Astrocyte of the cerebellum (primary cell): ENCODE measurements around the gene C19orf67.

Source experiments
- DNase-seq: peaks from one replicate; pipeline ENCODE4 v3.0.0-alpha.2; 2011; ENCODE audit warnings: low read depth
- H3K4me3 ChIP-seq: 2 replicates; pipeline ENCODE4 v1.5.1; 2011; ENCODE audit warnings: mild to moderate bottlenecking, low read depth, low read length, moderate library complexity
- CTCF ChIP-seq: IDR thresholded peaks from 2 replicates; pipeline ENCODE4 v1.5.1; 2012; ENCODE audit warnings: low read length, low read depth, moderate library complexity, mild to moderate bottlenecking; ENCODE audit errors: missing control alignments
- in situ Hi-C: cut with HindIII; loops from 2 replicates; pipeline ENCODE4 v1.10.0; 2017; ENCODE audit warnings: low sequenced_read_pairs

Gene C19orf67

GRCh38 chr19:14085309-14085995, at the start of gene C19orf67:
Gene C19orf67 (minus strand): TSS chr19:14085783. CDS start chr19:14085627, 156 bp downstream.
- TF ChIP-seq CTCF = no peak
- in situ Hi-C loops = no loop called here
- H3K4me3 ChIP-seq = no peak within 1 kb of the TSS
- no peak for DNase-seq

- in situ Hi-C loops = loop anchor here (5.0 kb wide), 2 partner anchors 58 to 277 kb away; no protein-coding TSS in a partner anchor
- TF ChIP-seq CTCF = no peak
- DNase-seq = no peak
- peak overlapping the region; percentile 80 for H3K4me3 ChIP-seq
Measured at GRCh38 chr19:14135355-14135754, 49.8 kb upstream of the C19orf67 start.

GRCh38 chr19:14127929-14128509, 42.4 kb upstream of the C19orf67 start:
- in situ Hi-C loops = no loop called here
- TF ChIP-seq CTCF = no peak
- no peak for DNase-seq
- no peak overlapping the region for H3K4me3 ChIP-seq

- DNase-seq = no peak
- in situ Hi-C loops = no loop called here
Measured at GRCh38 chr19:14127176-14127575, 41.6 kb upstream of the C19orf67 start.

GRCh38 chr19:14122924-14123323, 37.3 kb upstream of the C19orf67 start:
- TF ChIP-seq CTCF = no peak
- DNase-seq = no peak
- in situ Hi-C loops = no loop called here
- no peak overlapping the region for H3K4me3 ChIP-seq

More at GRCh38 chr19:14127176-14127575, 41.6 kb upstream of the C19orf67 start:
- no peak for TF ChIP-seq CTCF
- H3K4me3 ChIP-seq = no peak overlapping the region

- H3K4me3 ChIP-seq = no peak overlapping the region
- no peak for DNase-seq
- in situ Hi-C loops = no loop called here
- no peak for TF ChIP-seq CTCF
Measured at GRCh38 chr19:14120497-14120780, 34.9 kb upstream of the C19orf67 start.
